CD8-positive, alpha-beta memory T cell (primary cell): Measurements from ENCODE around the gene DCAF11. TPM values are rescaled to one million over a fixed set of nuclear protein-coding genes. Genes with fewer than 3 reads are reported as not detected.

ENCODE experiments used
- CTCF ChIA-PET: fragments of 350-600 bp; sonication (Branson Sonifier 250); formaldehyde crosslinking; loops from one replicate; lab custom pipeline; 2021; ENCODE audit warnings: antibody characterized with exemption; lab: Charles Lee
- POLR2A ChIA-PET: fragments of 350-600 bp; sonication (Branson Sonifier 250); formaldehyde crosslinking; loops from one replicate; lab custom pipeline; 2021; ENCODE audit warnings: antibody characterized with exemption; lab: Charles Lee
- DNase-seq, 5 donors: peaks; one replicate each; pipeline versions ENCODE4 v3.0.0 to v3.0.0-alpha.2; 2020 to 2022; ENCODE audit warnings: mixed read lengths in 1 of 5
- H3K27ac ChIP-seq: one replicate; pipeline ENCODE4 v1.7.0; 2013; ENCODE audit warnings: low read depth, mild to moderate bottlenecking, low read length, moderate library complexity
- H3K27me3 ChIP-seq: 2 replicates; pipeline ENCODE4 v1.7.0; 2013; ENCODE audit warnings: low read length, mild to moderate bottlenecking; ENCODE audit not compliant: insufficient read depth, poor library complexity, severe bottlenecking
- H3K36me3 ChIP-seq: 2 replicates; pipeline ENCODE4 v1.7.0; 2013; ENCODE audit warnings: mild to moderate bottlenecking, low read length, moderate library complexity; ENCODE audit not compliant: insufficient read depth
- H3K4me1 ChIP-seq: 2 replicates; pipeline ENCODE4 v1.7.0; 2013; ENCODE audit warnings: mild to moderate bottlenecking, low read length, moderate library complexity; ENCODE audit not compliant: insufficient read depth
- H3K4me3 ChIP-seq: 2 replicates; pipeline ENCODE4 v1.7.0; 2013; ENCODE audit warnings: mild to moderate bottlenecking, low read length
- H3K9me3 ChIP-seq: 2 replicates; pipeline ENCODE4 v1.7.0; 2013; ENCODE audit warnings: mild to moderate bottlenecking, low read length
- H3K27ac Mint-ChIP-seq, 8 donors: one replicate each; pipeline ENCODE4 v1.8.0; 2020 to 2021; ENCODE audit warnings: mixed read lengths in 8 of 8, mild to moderate bottlenecking in 6 of 8, inconsistent platforms in 3 of 8, moderate library complexity in 3 of 8
- H3K27me3 Mint-ChIP-seq, 2 donors: one replicate each; pipeline ENCODE4 v1.8.0; 2020 to 2021; ENCODE audit warnings: mixed read lengths in 2 of 2, mild to moderate bottlenecking in 1 of 2, moderate library complexity in 1 of 2
- H3K36me3 Mint-ChIP-seq, 3 donors: one replicate each; pipeline ENCODE4 v1.8.0; 2020 to 2021; ENCODE audit warnings: mixed read lengths in 3 of 3, inconsistent platforms in 1 of 3, mild to moderate bottlenecking in 1 of 3
- H3K4me1 Mint-ChIP-seq, 3 donors: one replicate each; pipeline ENCODE4 v1.8.0; 2020 to 2021; ENCODE audit warnings: mixed read lengths in 3 of 3, inconsistent platforms in 1 of 3, mild to moderate bottlenecking in 1 of 3
- H3K4me3 Mint-ChIP-seq, 7 donors: one replicate each; pipeline ENCODE4 v1.8.0; 2020 to 2021; ENCODE audit warnings: mixed read lengths in 7 of 7, mild to moderate bottlenecking in 6 of 7, moderate library complexity in 4 of 7, inconsistent platforms in 2 of 7
- H3K9me3 Mint-ChIP-seq, 5 donors: one replicate each; pipeline ENCODE4 v1.8.0; 2020 to 2022; ENCODE audit warnings: mixed read lengths in 5 of 5, mild to moderate bottlenecking in 3 of 5, moderate library complexity in 2 of 5, inconsistent platforms in 1 of 5
- polyA plus RNA-seq: library from polyadenylated mRNA; unstranded; fragments of 300-500 nt; fragmentation: Illumina TruSeq; gene quantifications from one replicate; pipeline ENCODE4 v1.2.3, GENCODE V29; 2021
- total RNA-seq, 2 experiments: library from RNA; stranded (reverse); gene quantifications; one replicate each; pipeline ENCODE4 v1.2.3, GENCODE V29; 2021

DCAF11 gene
- total and polyA plus RNA-seq, 3 experiments from 2014 or later = 69.0 to 83.9 (median 72.4) TPM

DNA sequence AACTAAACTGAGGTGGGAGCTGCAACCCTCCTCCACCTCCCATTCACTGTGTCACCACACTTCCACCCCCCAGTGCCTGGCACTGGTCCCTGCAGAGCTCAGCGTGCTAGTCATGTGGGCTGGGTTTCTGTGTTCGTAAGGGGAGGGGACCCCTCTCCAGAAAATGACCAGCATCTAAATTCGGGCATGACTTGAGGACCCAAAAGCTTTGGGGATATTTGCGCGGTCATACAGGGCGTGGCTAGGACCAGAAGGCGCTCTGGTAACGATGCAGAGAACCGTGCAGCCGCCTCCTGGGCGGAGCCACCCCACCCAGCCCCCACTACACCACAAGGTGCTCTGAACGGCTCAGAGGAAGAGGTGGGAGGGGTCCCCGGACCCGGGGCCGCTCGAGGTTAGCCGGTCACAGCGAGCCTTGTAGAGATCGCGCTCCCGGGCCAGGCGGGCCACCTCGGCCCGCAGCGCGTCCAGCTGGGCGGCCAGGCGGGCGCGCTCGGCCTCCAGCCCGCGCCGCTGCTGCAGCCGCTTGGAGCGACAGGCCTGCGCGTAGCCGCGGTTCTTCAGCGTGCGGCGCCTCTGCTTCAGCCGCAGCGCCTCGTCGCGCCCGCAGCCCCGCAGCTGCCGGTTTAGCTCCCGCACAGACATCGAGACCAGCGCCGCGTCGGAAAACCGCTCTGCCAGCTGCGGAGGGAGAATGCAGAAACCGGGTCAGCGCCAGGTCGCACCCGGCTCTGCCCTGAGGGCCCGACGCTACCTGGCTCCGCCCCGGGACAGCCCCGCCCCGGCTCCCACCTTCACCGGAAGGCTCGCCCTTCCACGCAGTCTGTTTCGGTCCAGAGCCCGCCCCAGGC is 33.5 kb upstream of the DCAF11 start:
- Histone ChIP-seq H3K4me1 (peaks cover 9% of the 10 kb centered on the region), H3K27ac (peak overlapping the region; percentile 61), H3K36me3 (no peaks in the 10 kb centered on the region), H3K27me3 (no peaks in the 10 kb centered on the region), H3K9me3 (no peaks in the 10 kb centered on the region), H3K4me3 (peak overlapping the region; percentile 62)
- Mint-ChIP-seq H3K4me1 (peaks cover 15 to 18% (median 16%) of the 10 kb centered on the region in 3 donors), H3K9me3 (no peaks in the 10 kb centered on the region), H3K27ac (peak overlapping the region; percentile 53 to 92 (median 82)), H3K27me3 (peaks cover 0 to 2% of the 10 kb centered on the region in 2 donors), H3K4me3 (peak overlapping the region; percentile 85 to 93 (median 88)), H3K36me3 (peaks cover 0 to 4% (median 0%) of the 10 kb centered on the region in 3 donors)
- peak; percentile 36 to 80 (median 64) for DNase-seq
- CTCF ChIA-PET = interaction anchor here (0.8 to 8.6 kb wide), 18 partner anchors 9 to 760 kb away, joined by 3 to 76 read pairs (median 4); partner anchors contain the start of genes CARMIL3, DCAF11, IRF9 and NRL
- POLR2A ChIA-PET = interaction anchor here (0.7 to 2.7 kb wide), 12 partner anchors 9 to 132 kb away, joined by 3 to 28 read pairs (median 4); partner anchors contain the start of genes CARMIL3, CHMP4A, DCAF11 and NRL

DNA sequence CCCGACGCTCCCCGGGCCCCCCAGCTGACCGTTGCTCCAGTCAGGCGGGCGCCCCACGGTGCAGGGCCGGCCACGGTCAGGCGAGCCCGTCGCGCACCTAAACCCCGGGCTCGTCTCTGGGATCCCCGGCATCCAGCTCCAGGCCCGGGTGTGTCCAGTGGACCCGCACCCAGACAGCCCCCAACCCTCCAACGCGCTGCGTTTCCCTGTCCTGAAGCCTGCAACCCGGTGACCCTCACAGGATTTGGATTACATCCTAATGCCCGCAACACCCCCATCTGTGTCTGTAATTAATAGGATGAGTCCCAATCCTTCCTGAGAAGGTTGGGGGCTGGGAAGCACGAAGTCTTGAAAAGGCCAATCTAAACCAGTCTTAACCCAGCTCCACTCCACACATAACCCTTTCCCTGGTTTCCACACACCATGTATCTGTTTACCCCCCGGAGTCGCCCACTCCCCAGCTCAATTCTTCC is 32.8 kb upstream of the DCAF11 start:
- H3K4me1 Mint-ChIP-seq = peaks cover 15 to 18% (median 16%) of the 10 kb centered on the region in 3 donors
- peaks cover 9% of the 10 kb centered on the region for H3K4me1 ChIP-seq
- no peaks in the 10 kb centered on the region for H3K9me3 ChIP-seq
- DNase-seq = no peak
- H3K4me3 Mint-ChIP-seq = peak overlapping the region; percentile 81 to 93 (median 85)
- peak overlapping the region; percentile 62 for H3K4me3 ChIP-seq
- no peaks in the 10 kb centered on the region for H3K9me3 Mint-ChIP-seq
- no peaks in the 10 kb centered on the region for H3K27me3 ChIP-seq
- peak overlapping the region; percentile 57 to 92 (median 76) for H3K27ac Mint-ChIP-seq
- peaks cover 0 to 2% of the 10 kb centered on the region in 2 donors for H3K27me3 Mint-ChIP-seq
- H3K36me3 ChIP-seq = no peaks in the 10 kb centered on the region
- ChIA-PET POLR2A (interaction anchor here (1.2 to 2.7 kb wide), 8 partner anchors 8 to 65 kb away, joined by 4 to 28 read pairs (median 5); partner anchors contain the start of genes CARMIL3, DCAF11, NRL and PCK2), CTCF (interaction anchor here (1.1 to 8.6 kb wide), 9 partner anchors 10 to 761 kb away, joined by 3 to 76 read pairs (median 5); partner anchors contain the start of genes DCAF11, IRF9, NRL and PABPN1)
- peaks cover 0 to 4% (median 0%) of the 10 kb centered on the region in 3 donors for H3K36me3 Mint-ChIP-seq
- peak overlapping the region; percentile 61 for H3K27ac ChIP-seq

DNA sequence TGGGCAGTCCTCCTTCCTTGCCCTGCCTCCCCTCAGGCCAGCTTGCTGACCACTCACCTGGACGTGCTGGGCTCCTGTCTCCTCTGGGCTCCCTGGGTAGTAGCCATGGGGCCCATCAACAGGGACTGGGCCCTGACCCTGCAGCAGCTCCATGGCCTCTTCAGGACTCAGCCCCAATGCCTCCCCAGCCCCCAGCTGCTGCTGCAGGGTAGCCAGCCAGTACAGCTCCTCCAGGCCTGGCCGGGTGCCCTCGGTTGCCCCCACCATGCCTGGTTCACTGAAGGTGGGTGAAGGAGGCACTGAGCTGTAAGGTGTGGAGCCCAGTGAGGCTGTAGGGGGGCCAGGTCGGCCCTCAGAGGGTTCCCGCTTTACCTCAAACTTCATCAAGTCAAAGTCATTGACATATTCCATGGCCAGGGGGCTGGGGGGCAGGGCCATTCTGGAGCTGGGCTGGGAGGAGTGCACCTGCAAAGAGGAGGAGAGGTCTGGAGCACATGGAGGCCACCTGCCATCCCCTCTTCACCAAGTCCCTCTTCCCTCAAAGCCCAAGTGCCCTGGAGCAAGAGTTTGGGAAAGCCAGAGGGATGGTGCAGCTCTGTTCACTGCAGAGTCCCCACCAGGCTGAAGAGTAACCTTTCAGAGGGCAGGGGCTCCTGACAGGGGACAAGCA is 32.0 kb upstream of the DCAF11 start:
- Histone ChIP-seq H3K9me3 (no peaks in the 10 kb centered on the region), H3K4me3 (no peak overlapping the region), H3K4me1 (peaks cover 9% of the 10 kb centered on the region), H3K36me3 (no peaks in the 10 kb centered on the region), H3K27me3 (no peaks in the 10 kb centered on the region), H3K27ac (no peak overlapping the region)
- ChIA-PET POLR2A (interaction anchor here (0.5 to 2.7 kb wide), 2 partner anchors 32 to 129 kb away, joined by 3 to 28 read pairs; partner anchors contain the start of genes DCAF11 and NRL), CTCF (interaction anchor here (0.8 to 8.6 kb wide), 6 partner anchors 9 to 69 kb away, joined by 3 to 76 read pairs (median 22); partner anchors contain the start of genes DCAF11, NRL, PCK2 and PSME1)
- no peaks in the 10 kb centered on the region for H3K9me3 Mint-ChIP-seq
- H3K27me3 Mint-ChIP-seq = peaks cover 0 to 2% of the 10 kb centered on the region in 2 donors
- peak overlapping the region; percentile 81 to 93 (median 85) for H3K4me3 Mint-ChIP-seq
- peaks cover 15 to 18% (median 16%) of the 10 kb centered on the region in 3 donors for H3K4me1 Mint-ChIP-seq
- peaks cover 0 to 4% (median 0%) of the 10 kb centered on the region in 3 donors for H3K36me3 Mint-ChIP-seq
- peak overlapping the region; percentile 57 to 92 (median 84) for H3K27ac Mint-ChIP-seq
- no peak for DNase-seq

- Histone ChIP-seq H3K4me1 (peaks cover 9% of the 10 kb centered on the region), H3K9me3 (no peaks in the 10 kb centered on the region), H3K27ac (no peak overlapping the region), H3K36me3 (no peaks in the 10 kb centered on the region), H3K4me3 (no peak overlapping the region), H3K27me3 (no peaks in the 10 kb centered on the region)
- Mint-ChIP-seq H3K36me3 (peaks cover 0 to 4% (median 0%) of the 10 kb centered on the region in 3 donors), H3K4me3 (peak overlapping the region in 1 of 7 donors; percentile 61), H3K27me3 (no peaks in the 10 kb centered on the region), H3K9me3 (no peaks in the 10 kb centered on the region), H3K27ac (peak overlapping the region in 5 of 8 donors; percentile 43 to 85 (median 67)), H3K4me1 (peaks cover 15 to 18% (median 16%) of the 10 kb centered on the region in 3 donors)
- CTCF ChIA-PET = interaction anchor here (4.4 to 8.6 kb wide), 3 partner anchors 8 to 26 kb away, joined by 36 to 76 read pairs (median 67); partner anchors contain the start of gene PCK2
- no peak for DNase-seq
- POLR2A ChIA-PET = no interaction called here
Observed at GRCh38 chr14:24083462-24083861, 31.1 kb upstream of the DCAF11 start.

GRCh38 chr14:24084440-24084839 is 30.1 kb upstream of the DCAF11 start:
- H3K27ac Mint-ChIP-seq = peak overlapping the region in 1 of 8 donors; percentile 77
- no peaks in the 10 kb centered on the region for H3K9me3 Mint-ChIP-seq
- Histone ChIP-seq H3K9me3 (no peaks in the 10 kb centered on the region), H3K4me1 (peaks cover 9% of the 10 kb centered on the region), H3K36me3 (no peaks in the 10 kb centered on the region), H3K27me3 (no peaks in the 10 kb centered on the region), H3K27ac (no peak overlapping the region), H3K4me3 (no peak overlapping the region)
- H3K4me3 Mint-ChIP-seq = peak overlapping the region in 1 of 7 donors; percentile 50
- ChIA-PET CTCF (interaction anchor here (0.8 to 8.6 kb wide), 3 partner anchors 22 to 27 kb away, joined by 3 to 67 read pairs (median 4); no protein-coding TSS in a partner anchor), POLR2A (no interaction called here)
- peaks cover 13 to 18% (median 17%) of the 10 kb centered on the region in 3 donors for H3K4me1 Mint-ChIP-seq
- no peaks in the 10 kb centered on the region for H3K27me3 Mint-ChIP-seq
- peaks cover 0 to 4% (median 0%) of the 10 kb centered on the region in 3 donors for H3K36me3 Mint-ChIP-seq
- DNase-seq = no peak

- peak overlapping the region in 1 of 7 donors; percentile 50 for H3K4me3 Mint-ChIP-seq
- POLR2A ChIA-PET = no interaction called here
- H3K4me1 Mint-ChIP-seq = peaks cover 13 to 21% (median 21%) of the 10 kb centered on the region in 3 donors
- H3K9me3 ChIP-seq = no peaks in the 10 kb centered on the region
- no peak for DNase-seq
- no peaks in the 10 kb centered on the region for H3K9me3 Mint-ChIP-seq
- CTCF ChIA-PET = interaction anchor here (0.8 to 8.6 kb wide), 3 partner anchors 21 to 28 kb away, joined by 3 to 67 read pairs (median 4); no protein-coding TSS in a partner anchor
- H3K4me1 ChIP-seq = peaks cover 8% of the 10 kb centered on the region
- no peaks in the 10 kb centered on the region for H3K36me3 ChIP-seq
- H3K4me3 ChIP-seq = no peak overlapping the region
- no peaks in the 10 kb centered on the region for H3K27me3 ChIP-seq
- H3K27ac Mint-ChIP-seq = peak overlapping the region in 2 of 8 donors; percentile 49 to 56
- H3K36me3 Mint-ChIP-seq = peaks cover 0 to 4% (median 0%) of the 10 kb centered on the region in 3 donors
- no peak overlapping the region for H3K27ac ChIP-seq
- no peaks in the 10 kb centered on the region for H3K27me3 Mint-ChIP-seq
Observed at GRCh38 chr14:24085215-24085614, 29.4 kb upstream of the DCAF11 start.
